ENCODE data around the gene KLF16.

Gene KLF16

DNA sequence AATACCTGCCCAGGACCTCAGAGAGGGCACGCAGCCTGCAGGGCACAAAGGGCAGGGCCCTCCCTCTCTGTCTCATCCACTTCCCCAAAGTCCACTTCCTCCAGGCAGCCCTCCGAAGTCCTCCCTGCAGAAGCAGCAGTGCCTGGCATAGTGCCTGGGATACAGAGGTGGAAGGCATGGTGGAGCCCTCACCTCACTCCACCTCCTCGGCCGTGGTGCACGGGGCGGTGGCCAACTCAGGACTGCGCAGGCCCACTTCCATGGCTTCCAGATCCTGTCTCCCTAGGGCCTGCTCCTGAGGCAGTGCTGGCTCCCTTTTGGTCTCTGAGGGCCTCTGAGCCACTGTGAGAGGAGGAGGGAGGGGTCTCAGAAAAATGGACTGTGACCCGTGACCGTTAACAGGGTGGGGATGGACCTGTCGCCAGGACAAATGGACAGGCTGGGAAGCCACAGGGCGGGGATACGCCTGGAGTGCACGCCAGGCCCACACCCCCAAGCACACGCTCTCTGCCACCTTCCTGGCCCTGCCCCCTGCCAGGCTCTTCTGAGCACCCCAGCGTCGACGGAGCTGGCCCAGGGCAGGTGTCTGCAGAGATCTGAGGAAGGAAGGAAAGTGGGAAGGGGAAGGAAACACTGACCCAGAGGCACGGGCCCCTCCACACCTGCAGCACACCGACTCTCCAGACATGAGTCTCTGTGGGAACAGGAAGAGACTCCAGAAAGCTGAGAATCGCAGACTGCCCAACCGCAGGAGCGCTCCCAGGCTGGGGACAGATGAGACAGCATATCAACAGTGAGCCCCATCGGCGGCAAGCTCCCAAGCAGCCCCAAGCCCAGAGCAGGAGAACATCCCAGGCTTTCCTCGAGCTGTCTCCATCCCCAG, 23.5 kb downstream of the KLF16 start:
- no peak for DNase-seq

DNA sequence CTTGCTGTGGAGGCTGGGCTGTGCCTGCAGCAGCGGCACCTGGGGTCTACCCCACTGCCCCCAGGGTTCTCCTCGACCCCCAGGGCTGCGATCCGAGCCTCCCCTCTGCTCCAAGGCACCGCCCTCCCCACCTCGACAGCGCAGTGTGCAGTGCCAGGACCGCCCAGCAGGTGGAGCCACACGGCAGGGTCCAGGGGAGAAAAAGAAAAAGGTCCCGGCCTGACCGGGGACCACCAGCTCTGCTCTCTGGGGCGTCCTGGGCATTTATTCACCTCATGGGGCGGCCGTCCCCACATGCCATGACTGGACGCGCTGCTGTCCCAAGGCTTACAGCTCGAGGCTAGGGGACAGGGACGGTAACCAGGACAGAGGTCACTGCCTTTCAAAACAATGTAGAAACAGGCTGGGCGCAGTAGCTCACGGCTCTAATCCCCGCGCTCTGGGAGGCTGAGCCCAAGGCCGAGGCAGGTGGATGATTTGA, 25.7 kb downstream of the KLF16 start:
- peak; percentile 19 for DNase-seq

DNA sequence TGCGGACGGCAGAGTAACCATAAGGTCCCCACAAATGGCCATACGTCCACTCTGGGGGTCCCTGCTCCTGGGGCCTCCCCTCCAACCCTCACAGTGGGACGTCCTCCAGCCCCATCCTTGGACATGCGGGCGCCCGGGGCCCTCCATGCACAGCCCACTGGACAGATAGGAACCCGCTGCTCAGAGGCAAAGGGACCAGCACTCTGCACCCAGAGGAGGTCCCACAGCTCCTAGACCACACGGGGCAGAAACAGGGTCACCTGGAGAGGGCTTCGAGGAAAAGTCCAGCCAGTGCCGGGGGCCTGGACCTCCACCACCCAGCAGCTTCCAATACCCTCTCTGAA, 26.2 kb downstream of the KLF16 start:
- DNase-seq, result no peak

DNA sequence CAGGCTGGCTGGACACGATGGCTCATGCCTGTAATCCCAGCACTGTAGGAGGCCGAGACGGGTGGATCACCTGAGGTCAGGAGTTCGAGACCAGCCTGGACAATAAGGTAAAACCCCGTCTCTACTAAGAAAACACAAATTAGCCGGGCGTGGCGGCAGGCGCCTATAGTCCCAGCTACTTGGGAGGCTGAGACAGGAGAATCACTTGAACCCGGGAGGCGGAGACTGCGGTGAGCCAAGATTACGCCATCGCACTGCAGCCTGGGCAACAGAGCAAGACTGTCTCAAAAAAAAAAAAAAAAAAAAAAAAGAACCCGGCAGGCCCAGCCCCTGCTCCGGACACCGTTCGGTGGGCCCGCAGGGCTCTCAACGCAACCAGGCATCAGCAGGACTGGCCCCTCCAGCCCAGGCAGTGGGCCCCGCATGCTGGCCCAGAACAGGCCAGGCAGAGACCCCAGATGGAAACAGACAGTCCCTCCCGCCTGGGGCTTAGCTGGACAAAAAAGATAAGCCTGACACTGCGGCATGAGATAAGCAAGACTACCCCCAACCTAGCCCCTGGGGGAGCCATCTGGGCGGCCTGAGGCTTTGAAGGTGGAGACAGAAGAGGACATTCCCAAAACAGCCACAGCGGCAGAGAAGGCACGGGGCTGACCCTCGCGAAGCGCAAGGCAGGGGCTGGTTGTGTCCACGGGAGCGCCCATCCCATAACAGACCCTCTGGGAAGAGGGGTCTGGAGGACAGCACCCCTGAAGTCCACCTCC, 26.7 kb downstream of the KLF16 start:
- no peak for DNase-seq

DNA sequence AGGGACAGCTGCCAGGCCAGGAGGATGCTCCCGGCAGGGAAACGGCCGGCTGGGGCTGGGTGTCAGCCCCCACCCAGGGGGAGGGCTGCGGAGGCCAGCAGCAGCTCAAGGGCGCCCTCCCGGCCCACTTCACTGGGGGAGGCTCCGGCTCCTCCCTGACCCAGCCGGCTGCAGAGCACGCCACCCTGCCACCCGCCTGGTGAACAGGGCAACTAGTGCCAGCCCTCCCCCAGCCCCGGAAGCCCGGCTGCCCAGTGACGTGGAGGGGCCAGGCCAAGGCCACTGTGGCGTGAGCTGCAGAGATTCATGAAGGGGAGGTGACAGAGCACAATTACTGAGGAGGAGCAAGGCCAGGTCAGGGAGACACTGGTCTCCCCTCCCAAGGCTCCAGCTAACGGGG, 29.8 kb downstream of the KLF16 start:
- DNase-seq, result no peak

DNA sequence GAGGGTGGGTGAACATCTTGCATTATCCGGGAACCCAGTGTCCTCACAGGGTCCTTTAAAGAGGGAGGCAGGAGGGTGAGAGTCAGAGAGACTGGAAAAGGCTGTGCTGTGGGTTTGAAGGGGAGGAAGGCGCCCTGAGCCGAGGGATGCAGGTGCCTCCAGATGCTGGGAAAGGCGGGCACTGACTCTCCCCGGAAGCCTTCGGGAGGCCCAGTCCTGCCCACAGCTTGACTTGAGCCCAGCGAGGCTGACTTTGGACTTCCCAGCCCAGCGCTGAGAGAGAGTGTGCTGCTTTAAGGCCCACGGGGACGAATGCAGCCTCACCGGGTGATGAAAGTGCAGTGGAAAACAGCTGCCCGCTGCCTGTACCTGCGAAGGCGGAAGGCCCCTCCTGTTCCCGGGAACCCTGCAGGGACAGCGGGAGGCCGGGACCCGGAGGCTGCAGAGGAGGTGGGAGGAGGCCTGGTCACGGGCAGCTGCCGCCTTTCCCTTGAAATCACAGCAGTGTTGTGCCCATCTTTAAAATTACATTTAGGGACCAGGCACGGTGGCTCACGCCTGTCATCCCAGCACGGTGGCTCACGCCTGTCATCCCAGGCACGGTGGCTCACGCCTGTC, 31.2 kb downstream of the KLF16 start:
- no peak for DNase-seq

DNA sequence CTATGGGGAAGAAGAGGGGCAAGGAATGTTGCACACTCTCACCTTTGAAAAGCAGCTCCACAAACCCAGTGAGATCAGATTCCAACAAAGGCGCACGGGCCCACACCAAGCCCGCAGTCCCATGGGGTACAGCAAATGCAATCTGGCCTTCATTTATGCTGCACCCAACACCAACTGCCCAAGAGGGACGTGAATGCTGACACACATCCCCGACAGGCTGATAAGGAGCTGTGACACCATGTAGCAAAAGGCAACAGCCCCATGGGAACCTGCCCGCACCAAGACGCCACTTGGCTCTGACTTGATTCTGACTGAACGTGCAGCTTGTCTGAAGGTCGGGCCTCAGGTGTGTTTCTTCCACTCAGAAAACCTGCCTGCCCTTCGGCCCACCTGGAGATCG, 32.4 kb downstream of the KLF16 start:
- no peak for DNase-seq

DNA sequence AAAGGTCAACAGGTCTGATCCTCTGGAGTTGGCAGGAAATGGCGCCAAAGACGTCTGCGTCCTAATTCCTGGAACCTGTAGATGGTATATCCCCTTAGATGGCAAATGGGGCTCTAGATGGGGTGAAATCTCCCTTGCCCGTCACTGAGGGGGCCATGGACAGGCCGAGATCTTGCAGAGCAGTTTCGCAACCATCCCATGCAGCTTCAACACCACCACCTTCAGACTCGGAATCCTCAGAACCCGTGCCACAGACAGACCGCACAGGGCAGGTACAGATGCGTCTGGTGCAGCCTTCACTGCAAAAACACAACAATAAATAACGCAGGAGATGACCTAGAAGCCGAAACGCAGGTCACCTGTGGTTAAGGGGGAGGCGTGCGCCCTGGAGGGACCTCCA, 32.8 kb downstream of the KLF16 start:
- no peak for DNase-seq

DNA sequence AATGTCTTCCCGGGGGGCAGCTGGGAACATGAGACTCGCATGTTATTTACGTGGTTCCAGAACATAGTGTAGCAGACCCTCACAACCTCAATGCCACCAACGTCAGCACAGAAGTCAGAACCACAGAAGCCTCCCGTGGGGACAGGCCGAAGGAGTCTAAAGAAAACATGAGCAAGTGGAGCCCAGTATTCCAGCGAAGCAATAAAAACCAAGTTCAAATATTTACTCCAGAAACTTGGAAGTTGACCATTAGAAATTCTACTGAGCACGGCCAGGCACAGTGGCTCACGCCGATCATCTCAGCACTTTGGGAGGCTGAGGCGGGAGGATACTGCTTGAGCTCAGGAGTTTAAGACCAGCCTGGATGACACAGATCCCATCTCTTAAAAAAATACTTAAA, 33.4 kb downstream of the KLF16 start:
- no peak for DNase-seq

DNA sequence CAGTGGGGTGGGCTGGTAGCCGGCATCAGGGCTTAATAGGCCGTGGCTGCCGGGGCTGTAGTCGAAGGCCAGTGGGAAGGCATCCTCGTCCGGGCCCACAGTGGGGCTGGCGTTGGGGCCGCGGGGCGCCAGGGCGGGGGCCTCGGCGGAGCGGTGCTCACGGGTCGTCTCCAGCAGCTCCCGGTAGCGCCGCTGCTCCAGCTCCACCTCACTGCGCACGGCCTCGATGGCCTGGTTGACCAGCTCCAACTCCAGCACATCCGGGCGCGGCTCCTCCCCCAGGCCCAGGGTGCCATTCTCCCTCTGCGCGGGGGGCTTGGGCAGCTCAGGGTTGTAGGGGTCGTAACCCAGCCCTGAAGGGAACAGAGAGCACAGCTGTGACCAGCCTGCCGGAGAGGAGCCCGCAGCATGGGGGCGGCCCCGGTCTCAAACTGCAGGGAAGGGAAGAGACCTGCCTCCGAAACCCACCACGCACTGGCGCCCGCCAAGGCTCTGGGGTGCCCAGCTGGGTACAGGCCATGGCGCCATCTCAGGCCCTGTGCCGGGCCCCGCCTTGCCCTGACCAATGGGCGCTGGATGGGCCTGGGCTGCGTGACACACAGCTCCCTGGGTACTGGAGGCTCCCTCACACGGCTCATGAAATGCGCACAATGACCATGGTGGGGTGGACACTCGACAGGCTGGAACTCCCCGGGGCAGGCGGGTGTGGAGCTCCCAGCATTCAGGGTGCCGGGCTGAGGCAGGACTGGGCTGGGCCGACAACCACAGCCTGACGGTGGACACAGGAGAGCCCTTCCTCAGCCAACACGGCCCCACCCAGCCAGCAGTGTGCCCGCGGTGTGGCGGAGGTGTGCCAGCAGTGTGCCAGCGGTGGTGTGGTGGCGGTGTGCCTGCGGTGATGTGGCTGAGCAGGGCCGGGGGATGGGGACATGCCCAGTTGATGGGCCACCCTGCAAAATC, 34.8 kb downstream of the KLF16 start:
- no peak for DNase-seq

DNA sequence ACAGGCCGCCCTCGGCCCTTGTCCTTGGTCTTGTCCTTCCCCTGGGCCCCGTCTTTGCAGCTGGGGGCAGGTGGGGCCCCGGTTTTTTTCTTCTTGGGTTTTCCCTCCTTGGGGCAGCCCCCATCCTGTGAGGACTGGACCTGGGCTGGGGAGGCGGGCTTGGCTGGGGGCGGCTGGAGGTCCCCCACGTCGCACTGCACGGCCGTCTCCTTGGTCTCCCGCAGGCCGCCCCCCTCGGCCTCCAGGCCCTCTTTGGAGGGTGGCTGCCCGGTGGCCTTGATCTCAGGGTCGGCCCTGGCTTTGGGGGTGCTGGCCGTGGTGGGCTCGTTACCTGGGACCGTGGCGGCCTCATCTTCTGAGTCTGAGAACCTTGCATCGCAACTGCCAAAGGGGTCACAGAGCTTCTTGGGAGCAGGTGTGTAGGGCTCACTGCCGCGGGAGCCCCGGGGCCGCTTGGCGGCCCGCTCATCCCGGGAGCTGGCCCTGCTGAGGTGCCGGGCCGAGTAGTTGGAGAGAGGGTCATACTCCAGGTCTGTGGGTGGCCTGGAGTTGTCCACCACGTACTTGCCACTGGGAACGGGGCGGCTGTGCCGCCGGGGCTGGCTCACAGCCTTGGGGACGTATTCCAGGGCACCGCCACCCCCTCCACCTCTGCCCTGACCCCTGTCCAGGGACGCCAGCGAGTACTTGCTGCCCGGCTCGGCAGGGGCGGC, 35.7 kb downstream of the KLF16 start:
- DNase-seq, result no peak

DNA sequence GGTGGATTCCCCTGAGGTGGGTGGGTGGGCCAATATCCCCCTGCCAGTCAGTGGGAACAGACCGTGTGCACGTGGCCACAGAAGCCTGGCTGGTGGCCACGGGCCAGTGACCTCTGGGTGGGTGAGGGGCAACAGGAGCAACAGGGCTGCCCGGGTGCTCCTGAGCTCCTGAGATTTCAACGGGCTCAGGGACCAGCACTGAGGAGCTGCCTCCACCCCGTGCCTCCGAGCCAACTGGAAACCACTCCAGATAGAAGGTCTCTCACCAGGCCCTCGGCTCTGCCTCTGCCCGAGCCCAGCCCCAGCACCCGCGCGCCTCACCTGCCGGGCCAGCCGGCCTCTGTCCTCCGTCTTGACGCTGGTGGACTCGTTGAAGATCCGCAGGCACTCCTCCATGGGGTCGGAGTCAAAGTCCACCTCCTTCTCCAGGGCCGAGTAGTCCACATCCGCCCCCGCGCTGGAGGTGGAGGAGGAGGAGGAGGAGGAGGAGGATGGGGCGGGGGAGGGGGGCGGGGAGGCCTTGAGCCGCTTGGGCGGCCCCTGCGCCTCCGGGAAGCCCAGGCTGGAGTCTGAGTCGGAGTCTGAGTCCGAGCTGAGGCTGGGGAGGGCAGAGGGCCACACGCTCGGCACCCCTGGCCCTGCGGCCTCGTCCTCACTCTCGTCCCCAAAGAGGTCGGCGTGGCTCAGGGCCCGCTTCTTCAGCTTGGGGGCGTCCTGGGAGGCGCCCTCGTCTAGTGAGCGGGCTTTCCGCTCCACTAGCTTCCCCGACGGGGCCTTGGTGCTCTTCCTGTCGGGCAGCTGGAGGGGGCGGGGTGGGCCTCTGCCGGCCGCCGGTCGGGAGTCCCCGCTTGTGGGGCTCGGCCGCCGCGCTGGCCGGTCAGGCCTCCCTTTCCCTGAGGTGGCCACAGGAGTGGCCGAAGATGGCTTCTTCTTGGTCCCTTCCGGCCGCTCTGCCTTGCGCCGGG, 36.5 kb downstream of the KLF16 start:
- DNase-seq, result no peak

DNA sequence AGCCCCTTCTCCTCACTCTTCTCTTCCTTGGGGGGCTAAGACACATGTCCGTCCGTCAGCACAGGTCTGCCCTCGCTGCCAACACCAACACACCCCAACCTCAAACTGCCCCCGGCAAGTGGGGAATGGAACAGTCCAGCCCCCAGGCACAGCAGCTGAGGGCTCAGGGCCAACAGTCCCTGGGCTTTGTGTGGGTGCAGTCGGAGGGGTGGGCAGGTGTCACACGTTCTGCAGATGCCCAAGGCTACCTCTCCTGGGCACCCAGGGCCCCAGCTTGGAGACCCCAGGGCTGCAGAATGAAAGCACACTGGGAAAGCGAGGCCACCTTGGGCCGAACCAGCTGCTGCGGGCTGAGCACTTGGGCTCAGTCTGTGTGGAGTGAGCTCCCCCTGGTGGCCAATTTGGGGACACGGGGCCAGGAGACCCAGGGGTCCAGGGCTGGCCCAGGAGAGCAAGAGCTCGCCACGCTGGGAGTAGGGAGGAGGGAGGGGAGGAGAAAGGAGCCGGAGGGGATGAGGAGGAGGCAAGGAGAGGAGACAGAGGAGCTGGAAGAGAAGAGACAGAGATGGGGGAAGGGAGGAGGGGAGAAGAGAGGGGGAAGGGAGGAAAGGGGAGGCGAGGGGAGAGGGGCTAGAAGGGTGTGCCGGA, 37.3 kb downstream of the KLF16 start:
- DNase-seq, result peak; percentile 43

DNA sequence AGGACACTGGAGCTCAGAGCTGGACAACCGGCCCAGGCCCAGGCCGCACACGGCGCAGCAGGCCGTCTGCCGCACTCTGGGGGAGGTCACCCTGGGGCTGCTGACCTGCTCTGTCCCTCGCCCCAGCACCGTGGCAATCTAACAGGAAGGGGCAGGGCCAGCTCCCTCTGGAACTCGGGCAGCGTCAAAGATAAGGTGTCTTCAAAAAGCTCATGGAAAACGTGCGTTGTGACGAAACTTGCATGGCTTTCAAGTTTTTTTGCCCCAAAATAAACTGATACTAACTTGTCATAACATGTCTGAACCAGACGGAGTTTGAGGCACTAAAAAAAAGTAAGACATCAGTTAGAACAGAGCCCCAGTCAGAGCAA, 39.1 kb downstream of the KLF16 start:
- no peak for DNase-seq

DNA sequence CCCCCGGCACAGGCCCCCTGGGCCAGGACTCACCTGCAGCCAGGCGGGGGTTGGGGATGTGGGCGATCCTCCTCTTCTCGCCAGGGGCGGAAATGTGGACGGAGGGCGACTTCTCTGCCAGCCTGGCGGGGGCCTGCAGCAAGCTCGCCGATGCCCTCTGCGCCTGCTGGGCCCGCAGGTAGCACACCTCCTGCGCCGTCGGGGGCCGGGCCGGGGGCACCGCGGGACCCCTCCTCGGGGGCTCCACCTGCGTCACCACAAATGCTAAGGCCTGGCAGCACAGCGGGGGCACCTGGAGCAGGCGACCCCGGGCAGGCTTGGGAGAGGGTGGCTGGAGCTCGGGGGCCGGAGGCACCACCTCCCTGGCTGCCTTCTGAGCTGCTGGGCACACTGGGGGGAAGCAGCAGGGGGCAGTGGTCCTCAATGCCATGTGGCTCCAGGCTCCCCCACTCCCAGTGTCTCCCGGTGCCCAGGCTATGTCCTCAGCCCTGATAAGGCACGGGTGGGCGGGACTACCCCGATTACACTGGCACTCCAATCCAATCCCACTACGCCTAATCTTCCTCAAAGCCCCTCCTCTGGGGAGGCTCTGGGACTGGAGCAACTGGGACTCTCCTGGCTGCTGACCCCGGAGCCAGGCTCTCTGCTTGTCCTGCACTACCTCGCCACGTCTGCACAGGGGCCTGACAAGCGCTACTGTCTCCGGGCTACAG, 39.7 kb downstream of the KLF16 start:
- no peak for DNase-seq

DNA sequence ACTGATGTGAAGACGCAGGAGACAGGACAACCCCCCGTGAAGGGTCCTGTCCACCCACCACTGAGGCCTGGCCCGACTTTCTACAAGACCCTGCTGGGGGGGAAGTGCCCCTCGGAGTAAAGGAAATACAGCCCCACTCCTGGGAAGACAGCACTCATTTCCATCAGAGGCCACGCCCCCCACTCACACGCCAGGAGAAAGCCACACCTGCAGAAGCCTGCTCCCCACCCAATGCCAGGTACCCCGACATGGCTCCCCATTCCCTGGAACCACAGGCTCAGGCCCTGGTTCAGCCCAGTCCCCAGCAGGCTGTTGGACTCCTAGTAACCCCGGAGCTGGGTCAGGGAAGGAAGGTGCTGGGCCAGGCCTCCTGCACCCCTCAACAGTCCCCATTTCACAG, 40.4 kb downstream of the KLF16 start:
- no peak for DNase-seq

DNA sequence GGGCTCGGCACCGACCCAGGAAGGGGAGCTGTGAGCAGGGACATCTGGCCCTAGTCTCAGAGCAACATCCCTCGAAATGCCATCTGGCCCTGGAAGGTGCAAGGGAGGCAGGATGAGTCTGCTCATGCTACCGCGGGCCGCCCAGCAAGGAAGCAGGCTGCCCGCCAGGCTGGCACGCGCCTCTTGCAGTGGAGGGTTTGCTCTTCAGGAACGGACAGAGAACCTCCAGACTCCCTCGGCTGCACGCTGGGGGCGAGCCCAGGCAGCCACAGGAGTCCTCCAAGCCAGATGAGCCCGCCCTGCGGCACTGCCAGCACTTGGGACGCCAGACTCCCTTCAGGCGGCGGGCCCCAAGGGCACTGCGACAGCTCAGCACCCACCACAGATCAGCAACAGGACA, 41.2 kb downstream of the KLF16 start:
- DNase-seq, result no peak

DNA sequence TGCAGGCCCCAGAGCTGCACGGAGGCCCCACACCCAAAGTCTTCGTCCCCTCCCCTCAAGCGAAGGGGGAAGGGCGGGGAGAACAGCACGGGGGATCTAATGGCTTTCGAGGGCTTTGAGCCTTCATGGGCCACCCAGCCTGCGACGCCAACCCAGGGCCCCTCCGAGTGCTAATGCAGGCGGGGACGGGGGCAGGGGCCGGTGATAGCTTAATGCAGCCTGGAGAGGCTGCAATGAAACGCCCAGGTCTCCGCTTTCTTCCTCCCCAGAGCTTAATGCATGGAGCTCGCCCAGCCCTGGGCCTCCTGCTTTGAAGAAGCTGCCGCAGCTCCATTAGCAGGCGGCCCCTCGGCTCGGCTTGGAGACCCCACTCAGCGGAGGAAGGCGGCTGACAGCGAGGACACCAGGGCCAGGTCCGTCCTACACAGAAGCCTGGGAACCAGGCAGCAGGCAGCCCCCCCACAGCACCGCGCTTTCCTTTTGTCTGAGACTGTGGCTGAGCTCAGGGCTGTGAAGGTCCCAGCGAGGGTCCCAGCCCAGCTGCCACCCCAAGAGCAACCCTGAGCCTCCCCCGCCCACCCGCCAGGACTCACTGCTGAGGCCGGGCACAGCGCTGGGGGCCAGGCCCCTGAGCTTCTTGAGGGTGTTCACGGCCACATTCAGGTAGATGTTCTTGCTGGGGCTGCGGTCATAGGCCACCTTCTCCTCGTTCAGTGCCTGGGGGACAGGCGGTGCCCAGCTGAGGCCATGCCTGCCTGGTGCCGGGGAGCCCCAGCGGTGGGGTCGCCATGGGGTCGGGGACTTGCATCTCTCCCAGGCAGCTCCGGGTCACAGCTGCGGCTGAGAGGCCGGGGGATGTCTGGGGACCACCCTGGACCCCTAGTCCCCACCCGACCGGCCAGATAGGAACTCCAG, 43.8 kb downstream of the KLF16 start:
- DNase-seq, result no peak

Measured in NK-92 treated with Interleukin-12 subunit alpha and Interleukin-12 subunit beta, amount 100 ng/mL, for 24 hours (cell line).